IPS-18c (cell line): ENCODE results near the gene RAD51AP1.
"Not testable (repeated sequence)": the region's sequence is repeated elsewhere in the genome, so short reads cannot be mapped to it uniquely, and the experiment has no call there.

Experiments used
- H3K4me3 ChIP-seq: 2 replicates; pipeline ENCODE4 v1.7.0; 2013; ENCODE audit warnings: low read depth, mild to moderate bottlenecking, low read length, moderate library complexity; ENCODE audit not compliant: insufficient read depth
- H3K9me3 ChIP-seq: one replicate; pipeline ENCODE4 v1.6.1; 2013; ENCODE audit warnings: mild to moderate bottlenecking, low read length, moderate library complexity; ENCODE audit not compliant: control insufficient read depth, insufficient read depth

The RAD51AP1 gene, protein sequence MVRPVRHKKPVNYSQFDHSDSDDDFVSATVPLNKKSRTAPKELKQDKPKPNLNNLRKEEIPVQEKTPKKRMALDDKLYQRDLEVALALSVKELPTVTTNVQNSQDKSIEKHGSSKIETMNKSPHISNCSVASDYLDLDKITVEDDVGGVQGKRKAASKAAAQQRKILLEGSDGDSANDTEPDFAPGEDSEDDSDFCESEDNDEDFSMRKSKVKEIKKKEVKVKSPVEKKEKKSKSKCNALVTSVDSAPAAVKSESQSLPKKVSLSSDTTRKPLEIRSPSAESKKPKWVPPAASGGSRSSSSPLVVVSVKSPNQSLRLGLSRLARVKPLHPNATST

DNA sequence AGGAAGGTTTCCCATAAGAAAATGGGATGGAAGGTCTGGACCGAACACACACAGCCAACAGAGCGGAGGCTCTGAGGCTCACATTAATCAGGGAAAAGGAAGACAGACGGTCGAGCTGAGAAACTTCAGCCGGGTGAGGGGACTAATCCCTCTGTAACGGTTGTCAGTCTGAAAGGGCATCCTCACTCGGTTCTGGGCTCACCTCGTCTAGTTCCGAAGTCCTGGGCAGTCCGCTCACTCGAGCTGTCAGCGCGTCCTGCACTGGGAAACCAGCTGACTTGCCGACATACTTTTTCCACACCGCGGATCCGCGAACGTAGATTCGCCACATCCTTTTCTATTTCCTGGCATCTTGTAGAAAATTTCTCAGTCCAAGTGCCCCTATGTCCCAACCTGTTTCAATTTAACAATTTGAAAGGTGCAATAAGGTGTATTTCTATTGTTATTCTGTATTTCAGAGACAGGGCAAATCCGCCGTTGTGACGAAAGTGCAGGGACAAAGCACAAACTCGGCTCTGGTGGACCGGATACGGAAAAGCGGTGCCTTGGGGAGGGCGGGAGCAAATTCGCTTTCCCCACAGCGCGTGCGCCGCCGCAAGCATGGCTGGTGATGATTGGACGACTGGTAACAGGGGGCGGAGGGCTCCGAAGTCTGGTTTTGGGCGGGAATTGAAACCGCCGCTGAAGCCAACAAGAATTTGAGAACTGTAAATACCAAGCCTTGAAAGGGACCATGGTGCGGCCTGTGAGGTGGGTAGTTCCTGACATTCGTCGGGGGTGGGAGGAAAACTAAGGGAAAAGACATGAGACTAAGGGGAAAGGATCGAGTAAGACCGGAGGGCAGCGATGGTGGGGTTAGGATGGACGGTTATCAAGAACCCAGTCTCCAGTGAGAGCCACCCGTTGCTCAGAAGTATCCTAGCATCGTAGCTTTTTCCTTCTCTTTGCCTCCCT lies at the start of gene RAD51AP1:
TSS of gene RAD51AP1 (plus strand) at position 684 of the 954 bp plus-strand sequence. CDS start at position 734, 50 bp downstream.
- no peaks in the 10 kb centered on the region for H3K9me3 ChIP-seq
- peak within 1 kb of the TSS; percentile 90 for H3K4me3 ChIP-seq

DNA sequence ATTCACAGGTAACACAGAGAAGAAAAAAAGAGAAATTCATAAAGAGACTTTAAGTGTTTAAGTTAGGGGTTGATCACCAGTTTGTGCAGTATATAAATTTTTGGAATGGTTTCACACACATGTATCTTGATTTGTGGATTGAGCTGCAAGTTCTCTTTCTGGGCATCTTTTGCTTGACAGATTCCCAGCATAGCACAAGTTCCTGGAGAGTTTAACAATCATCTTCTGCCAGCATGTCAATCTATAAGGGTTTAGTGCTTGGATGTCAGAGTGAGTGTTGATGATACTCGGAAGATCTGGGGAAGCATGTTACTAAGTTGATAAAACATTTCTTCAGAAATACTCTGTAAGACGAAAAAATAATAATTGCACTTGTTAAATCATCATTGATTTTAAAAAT lies 49.1 kb upstream of the RAD51AP1 start:
- Histone ChIP-seq H3K9me3 (no peaks in the 10 kb centered on the region), H3K4me3 (no peak overlapping the region)

DNA sequence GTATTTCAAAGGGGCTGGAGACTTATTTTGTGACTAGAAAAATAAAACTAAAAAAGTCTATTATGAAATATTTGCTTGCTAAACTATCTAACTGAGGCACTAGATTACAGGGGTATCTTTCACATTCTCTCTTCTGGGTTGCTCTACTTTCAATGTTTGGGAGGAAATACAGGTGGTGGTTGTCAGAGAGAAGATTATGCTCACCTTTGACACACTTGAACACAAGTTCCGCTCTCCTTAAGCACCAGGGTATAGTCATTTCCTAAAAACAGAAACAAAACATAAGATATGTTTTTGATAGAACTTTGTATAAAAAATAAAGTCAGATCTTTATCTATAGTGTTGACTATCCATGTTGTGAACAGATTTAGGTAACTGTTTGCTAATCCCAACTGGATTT lies 47.7 kb upstream of the RAD51AP1 start:
- no peaks in the 10 kb centered on the region for H3K9me3 ChIP-seq
- no peak overlapping the region for H3K4me3 ChIP-seq

DNA sequence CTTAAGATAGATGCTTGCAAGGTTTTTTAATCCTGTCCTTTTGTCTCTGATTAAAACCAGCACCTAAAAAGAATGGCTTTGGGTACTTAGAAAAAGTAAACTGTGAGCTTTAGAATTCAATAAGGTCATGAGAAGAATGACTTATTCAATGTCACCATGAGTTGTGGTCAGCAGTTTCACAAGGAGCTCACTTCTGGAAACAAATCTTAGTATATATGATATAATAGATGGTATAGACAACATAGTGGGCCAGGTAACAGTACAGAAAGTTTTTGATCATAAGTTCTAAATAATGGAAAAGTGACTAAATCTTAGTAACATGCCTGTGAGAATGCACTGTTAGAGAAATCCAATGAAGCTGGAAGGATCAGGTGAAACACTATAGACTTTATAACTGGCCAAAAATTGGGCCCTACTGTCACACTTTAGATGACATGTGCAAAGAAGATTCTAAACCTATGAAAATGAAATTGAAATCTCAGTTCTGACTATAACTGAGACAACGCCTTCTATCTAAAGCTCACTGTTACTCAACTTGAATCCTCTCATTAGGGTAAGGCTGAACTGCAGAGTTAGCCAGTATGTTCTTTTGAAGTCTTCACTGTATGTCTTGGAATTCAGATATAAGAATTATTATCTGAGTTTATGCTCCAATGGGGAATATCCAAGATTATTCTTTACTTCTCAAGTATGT lies 42.4 kb upstream of the RAD51AP1 start:
- Histone ChIP-seq H3K4me3 (no peak overlapping the region), H3K9me3 (peaks cover 3% of the 10 kb centered on the region)

DNA sequence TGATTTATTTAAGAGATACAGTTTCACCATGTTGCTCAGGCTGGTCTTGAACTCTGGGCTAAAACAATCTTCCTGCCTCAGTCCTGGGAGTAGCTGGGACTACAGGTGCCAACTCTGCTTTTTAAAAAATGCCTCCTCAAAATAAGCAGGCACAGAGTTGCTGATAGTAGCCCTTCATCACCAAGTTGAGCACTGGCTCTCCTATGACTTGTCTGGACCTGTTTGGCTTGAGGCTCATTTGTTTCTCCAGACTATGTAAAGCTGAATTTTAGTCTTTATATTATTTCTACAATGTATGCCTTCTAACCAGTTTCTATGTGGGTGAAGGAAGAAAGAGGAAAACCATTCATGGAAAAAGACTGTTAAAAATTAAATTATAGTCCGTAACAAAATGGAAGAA lies 39.5 kb upstream of the RAD51AP1 start:
- Histone ChIP-seq H3K9me3 (peaks cover 3% of the 10 kb centered on the region), H3K4me3 (no peak overlapping the region)

DNA sequence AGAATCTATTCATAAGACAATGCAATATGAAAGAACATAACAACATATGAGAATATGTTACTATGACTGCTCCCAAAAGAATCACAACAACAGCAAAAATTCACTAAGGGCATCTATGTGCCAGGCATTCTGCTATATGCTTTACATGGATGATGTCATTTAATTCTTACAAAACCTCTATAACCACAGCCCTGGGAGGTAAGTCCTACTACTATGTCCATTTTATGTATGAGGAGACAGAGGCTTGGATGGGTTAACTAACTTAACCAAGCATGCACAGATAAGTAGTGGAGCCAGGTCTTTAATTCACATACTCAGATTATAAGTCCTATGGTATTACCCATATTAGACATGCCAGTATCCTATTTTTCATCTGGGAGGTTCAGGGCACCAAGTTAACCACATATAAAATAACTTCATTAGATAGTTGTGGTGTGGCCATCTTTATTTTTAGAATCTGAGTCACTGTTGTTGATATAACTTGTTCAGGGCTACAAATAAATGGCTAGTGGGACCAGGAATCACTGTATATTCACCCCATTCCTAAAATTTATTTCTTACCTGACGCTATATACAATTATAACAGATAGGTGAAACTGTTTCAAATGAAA lies 33.2 kb upstream of the RAD51AP1 start:
- no peaks in the 10 kb centered on the region for H3K9me3 ChIP-seq
- no peak overlapping the region for H3K4me3 ChIP-seq

DNA sequence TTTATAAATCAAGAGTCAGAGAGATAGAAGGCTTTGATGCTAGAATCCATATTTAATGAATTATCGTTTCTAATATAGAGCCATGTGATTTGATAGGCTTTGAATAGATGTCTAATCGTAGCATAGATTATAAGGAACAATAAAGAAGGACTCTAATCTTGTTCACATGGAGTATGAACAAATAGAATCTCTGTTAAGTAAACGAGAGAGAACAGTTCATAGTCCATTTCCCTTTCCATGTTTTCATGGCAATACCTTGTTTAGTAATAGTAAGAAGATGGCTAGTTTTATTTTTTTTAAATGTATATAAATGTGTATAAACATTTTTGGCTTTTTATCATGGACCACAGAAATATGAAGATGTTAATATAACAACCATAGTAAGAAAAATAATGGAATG lies 32.3 kb upstream of the RAD51AP1 start:
- no peaks in the 10 kb centered on the region for H3K9me3 ChIP-seq
- H3K4me3 ChIP-seq = no peak overlapping the region

DNA sequence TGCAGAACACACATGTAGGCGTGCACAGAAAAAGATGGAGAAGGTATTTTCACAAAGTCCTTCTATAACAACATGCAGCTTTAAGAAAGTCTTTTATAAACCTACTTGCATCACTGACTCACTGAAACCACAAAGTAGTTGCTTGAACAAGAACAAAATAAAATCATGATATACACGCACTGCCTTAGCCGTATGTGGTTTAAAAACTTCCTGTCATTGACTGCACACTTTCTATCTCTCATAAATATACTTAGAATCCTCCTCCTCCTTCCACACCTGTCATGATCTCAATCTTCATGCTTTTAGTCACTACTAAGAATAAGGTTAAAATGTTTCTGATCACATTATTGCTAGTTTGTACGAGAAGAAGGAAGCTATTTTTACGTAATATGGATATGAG lies 31.8 kb upstream of the RAD51AP1 start:
- no peaks in the 10 kb centered on the region for H3K9me3 ChIP-seq
- H3K4me3 ChIP-seq = no peak overlapping the region

DNA sequence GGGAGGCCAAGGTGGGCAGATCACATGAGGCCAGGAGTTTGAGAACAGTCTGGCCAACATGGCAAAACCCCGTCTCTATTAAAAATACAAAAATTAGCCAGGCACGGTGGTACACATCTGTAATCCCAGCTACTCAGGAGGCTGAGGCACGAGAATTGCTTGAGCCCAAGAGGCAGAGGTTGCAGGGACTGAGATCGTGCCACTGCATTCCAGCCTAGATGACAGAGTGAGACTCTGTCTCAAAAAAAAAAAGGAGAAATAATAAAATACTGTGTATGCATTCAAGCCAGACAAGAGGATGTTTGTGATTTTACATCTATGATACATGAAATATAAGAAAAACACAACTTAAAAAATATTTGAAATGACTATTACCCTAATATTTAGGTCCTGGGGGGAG lies 30.2 kb upstream of the RAD51AP1 start:
- not testable (repeated sequence) for H3K9me3 ChIP-seq, H3K4me3 ChIP-seq

DNA sequence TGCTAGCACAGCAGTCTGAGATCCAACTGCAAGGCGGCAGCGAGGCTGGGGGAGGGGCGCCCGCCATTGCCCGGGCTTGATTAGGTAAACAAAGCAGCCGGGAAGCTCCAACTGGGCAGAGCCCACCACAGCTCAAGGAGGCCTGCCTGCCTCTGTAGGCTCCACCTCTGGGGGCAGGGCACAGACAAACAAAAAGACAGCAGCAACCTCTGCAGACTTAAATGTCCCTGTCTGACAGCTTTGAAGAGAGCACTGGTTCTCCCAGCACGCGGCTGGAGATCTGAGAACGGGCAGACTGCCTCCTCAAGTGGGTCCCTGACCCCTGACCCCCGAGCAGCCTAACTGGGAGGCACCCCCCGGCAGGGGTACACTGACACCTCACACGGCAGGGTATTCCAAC lies 29.4 kb upstream of the RAD51AP1 start:
- H3K9me3 ChIP-seq, H3K4me3 ChIP-seq: not testable (repeated sequence)

DNA sequence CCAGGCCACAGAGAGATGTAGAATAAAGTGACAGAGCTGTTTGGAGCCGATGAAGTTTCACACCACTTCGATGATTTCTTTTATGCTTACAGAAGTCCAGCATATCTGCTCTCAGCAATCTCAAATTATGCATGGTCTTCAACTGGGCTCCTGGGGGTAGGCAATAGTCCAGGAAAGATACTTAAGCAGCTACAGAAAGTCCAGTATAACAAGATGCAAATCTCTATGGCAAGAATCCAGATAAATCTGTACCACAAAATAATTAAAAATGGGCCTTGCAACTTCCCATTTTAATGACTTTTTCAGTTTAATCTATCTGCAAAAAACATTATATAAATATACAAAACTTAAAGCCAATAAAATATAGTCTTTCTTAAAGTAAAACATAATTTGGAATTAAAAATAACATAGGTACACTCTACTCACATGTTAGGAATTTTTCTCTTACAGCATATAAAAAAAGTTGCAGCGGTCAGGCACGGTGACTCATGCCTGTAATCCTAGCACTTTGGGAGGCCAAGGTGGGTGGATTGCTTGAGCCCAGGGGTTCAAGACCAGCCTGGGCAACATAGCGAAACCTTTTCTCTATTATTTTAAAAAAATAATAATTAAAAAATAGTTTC lies 20.5 kb upstream of the RAD51AP1 start:
- Histone ChIP-seq H3K4me3 (no peak overlapping the region), H3K9me3 (no peaks in the 10 kb centered on the region)

DNA sequence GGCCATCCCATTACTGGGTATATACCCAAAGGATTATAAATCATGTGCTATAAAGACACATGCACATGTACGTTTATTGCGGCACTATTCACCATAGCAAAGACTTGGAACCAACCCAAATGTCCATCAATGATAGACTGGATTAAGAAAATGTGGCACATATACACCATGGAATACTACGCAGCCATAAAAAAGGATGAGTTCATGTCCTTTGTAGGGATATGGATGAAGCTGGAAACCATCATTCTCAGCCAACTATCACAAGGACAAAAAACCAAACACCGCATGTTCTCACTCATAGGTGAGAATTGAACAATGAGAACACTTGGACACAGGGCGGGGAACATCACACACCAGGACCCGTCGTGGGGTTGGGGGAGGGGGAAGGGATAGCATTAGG lies 15.2 kb upstream of the RAD51AP1 start:
- not testable (repeated sequence) for H3K9me3 ChIP-seq, H3K4me3 ChIP-seq

DNA sequence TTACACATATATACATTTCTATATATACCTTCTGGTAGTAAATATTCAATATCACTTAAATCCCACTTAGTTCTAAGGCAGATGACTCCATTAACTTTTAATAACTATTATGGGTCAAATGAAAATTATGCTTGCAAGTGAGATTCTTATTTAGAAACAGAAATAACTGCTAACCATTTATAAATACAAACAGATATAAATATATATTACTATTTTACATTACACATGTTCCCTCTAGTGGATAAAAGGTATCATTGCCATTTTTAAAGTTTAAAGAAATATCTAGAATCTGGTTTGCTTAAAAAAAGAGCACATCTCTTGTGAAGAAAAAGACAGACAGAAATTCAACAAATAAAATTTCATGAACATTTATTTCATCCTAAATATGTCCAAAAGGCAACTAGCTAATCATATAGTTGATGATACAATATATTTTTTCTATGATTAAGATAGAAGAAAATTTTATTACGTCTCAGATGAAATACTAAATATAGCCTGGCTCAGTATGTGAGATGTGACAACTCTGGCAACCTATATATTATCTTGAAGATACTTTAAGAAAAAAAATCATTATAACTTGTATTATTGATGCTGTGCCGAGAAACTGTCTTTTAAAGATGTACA lies 11.7 kb upstream of the RAD51AP1 start:
- Histone ChIP-seq H3K4me3 (no peak overlapping the region), H3K9me3 (no peaks in the 10 kb centered on the region)

DNA sequence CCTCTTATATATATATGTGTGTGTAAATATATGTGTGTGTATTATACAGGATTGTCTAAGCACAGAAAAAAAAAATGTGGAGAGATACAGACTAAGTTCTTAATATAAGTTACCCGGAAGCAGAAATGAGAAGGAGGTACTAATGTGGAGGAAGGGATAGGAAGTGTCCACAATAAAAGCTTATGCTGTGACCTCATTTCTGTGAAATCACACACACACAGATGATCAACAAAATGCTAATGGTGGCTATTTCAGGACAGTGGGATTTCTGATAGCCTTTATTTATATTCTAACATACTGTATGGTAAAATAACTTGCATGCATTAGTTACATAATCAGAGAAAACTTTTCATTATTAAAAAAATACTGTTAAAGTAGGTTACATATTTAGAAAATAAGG lies 8.5 kb upstream of the RAD51AP1 start:
- no peak overlapping the region for H3K4me3 ChIP-seq
- no peaks in the 10 kb centered on the region for H3K9me3 ChIP-seq

DNA sequence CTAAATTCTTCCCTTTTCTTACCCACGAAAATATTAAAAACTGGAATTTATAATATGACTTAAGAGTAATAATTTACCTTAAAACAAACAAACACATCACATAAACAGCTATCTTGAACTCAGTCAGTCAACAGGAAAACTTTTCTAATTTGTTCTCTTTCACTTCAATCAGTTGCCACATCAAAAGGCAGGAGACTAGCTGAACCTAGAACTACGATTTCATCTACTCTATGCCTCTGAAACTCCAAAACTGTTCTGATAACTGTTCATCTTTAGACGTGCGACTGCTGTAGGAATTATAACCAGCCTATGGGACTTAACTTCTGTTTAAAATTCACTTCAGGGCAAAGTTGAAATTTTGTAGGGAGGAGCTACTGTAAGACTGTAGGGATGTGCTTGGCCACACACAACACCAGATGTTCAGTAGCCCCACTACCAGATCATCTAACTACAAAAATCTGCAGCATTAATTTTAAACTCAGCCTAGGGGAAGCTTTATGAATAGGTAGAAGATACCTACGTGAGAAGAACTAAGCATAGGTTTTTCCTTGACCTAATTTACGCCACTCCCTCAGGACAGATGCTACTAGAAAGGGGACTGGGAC lies 7.6 kb upstream of the RAD51AP1 start:
- no peaks in the 10 kb centered on the region for H3K9me3 ChIP-seq
- H3K4me3 ChIP-seq = no peak overlapping the region

DNA sequence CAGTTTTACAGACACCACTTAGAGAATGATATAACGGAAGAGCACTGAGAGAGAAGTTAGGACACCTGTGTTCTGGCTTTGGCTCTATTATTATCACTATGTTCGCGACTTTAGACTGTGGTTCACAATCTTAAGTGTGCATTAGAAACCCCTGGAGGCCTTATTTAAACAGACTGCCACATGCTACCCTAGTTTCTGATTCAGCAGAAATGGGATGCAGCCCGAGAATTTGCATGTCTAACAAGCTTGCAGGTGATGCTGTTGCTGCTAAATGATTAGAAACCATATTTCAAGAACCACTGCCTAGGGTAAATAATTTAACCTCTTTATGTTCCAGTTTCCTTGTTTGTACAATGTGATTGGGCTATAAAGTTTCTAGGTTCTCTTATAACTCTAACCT lies 3.6 kb upstream of the RAD51AP1 start:
- no peak overlapping the region for H3K4me3 ChIP-seq

More for the DNA sequence above, 3.6 kb upstream of the RAD51AP1 start:
- no peaks in the 10 kb centered on the region for H3K9me3 ChIP-seq
